Endodermal cell (in vitro differentiated cells): ENCODE results near the gene BCL2. TPM values are rescaled to one million over a fixed set of nuclear protein-coding genes. Genes with fewer than 3 reads are reported as not detected.

Source experiments
- DNase-seq: peaks from one replicate; pipeline ENCODE4 v3.0.0-alpha.2; 2017
- H3K27ac ChIP-seq: 2 replicates; pipeline ENCODE4 v1.5.1; 2013; ENCODE audit warnings: mild to moderate bottlenecking, low read depth, low read length, moderate library complexity
- H3K27me3 ChIP-seq: 2 replicates; pipeline ENCODE4 v1.6.1; 2013; ENCODE audit warnings: mild to moderate bottlenecking, low read length, moderate library complexity; ENCODE audit not compliant: insufficient read depth, control insufficient read depth, poor library complexity, severe bottlenecking
- H3K36me3 ChIP-seq: 2 replicates; pipeline ENCODE4 v1.7.0; 2013; ENCODE audit warnings: mild to moderate bottlenecking, low read length, moderate library complexity; ENCODE audit not compliant: control insufficient read depth, insufficient read depth
- H3K4me1 ChIP-seq: one replicate; pipeline ENCODE4 v1.7.0; 2013; ENCODE audit warnings: low read length; ENCODE audit not compliant: control insufficient read depth, insufficient read depth
- H3K4me3 ChIP-seq: 2 replicates; pipeline ENCODE4 v1.5.1; 2013; ENCODE audit warnings: mild to moderate bottlenecking, low read length, moderate library complexity
- H3K9ac ChIP-seq: 2 replicates; pipeline ENCODE4 v1.6.1; 2013; ENCODE audit warnings: mild to moderate bottlenecking, low read length, moderate library complexity; ENCODE audit not compliant: poor library complexity, severe bottlenecking; ENCODE audit errors: extremely low read depth
- H3K9me3 ChIP-seq: 2 replicates; pipeline ENCODE4 v1.6.1; 2013; ENCODE audit warnings: mild to moderate bottlenecking, low read length, moderate library complexity; ENCODE audit not compliant: control insufficient read depth
- H3K27ac Mint-ChIP-seq: 2 replicates; pipeline ENCODE4 v1.8.0; 2020; ENCODE audit warnings: mixed read lengths
- H3K27me3 Mint-ChIP-seq: 2 replicates; pipeline ENCODE4 v1.8.0; 2021; ENCODE audit warnings: mild to moderate bottlenecking, mixed read lengths; ENCODE audit not compliant: insufficient read depth
- H3K36me3 Mint-ChIP-seq: 2 replicates; pipeline ENCODE4 v1.8.0; 2020; ENCODE audit warnings: low read depth, mixed read lengths
- H3K4me1 Mint-ChIP-seq: 2 replicates; pipeline ENCODE4 v1.8.0; 2020; ENCODE audit warnings: mixed read lengths
- H3K4me3 Mint-ChIP-seq: 2 replicates; pipeline ENCODE4 v1.8.0; 2020; ENCODE audit warnings: mild to moderate bottlenecking, moderate library complexity, mixed read lengths
- H3K9me3 Mint-ChIP-seq: 2 replicates; pipeline ENCODE4 v1.8.0; 2020; ENCODE audit warnings: mild to moderate bottlenecking, mixed read lengths
- CTCF ChIP-seq: fragments of 200-600 bp; sonication (generic); conservative IDR thresholded peaks from 2 replicates; pipeline ENCODE4 v1.5.0; 2021; ENCODE audit warnings: antibody characterized with exemption, mild to moderate bottlenecking
- WGBS, 2 experiments: methylation state at CpG; one replicate each; pipeline versions ENCODE4 v1.1.5 to v1.1.7; 2013; ENCODE audit warnings: missing lambda C conversion rate in 2 of 2, mixed read lengths in 1 of 2; ENCODE audit not compliant: insufficient coverage in 1 of 2, insufficient read length in 1 of 2; 5-methylcytosine and 5-hydroxymethylcytosine counted together
- total RNA-seq, 2 donors: library from RNA; stranded (reverse); fragmentation: NEBNext Ultra II Directional in 1 of 2; extraction: Animal tissue kit (Norgen Biotek cat#: 25700) in 1 of 2; gene quantifications; 2 replicates in 1 of 2; 3 replicates in 1 of 2; pipeline ENCODE4 v1.2.1, GENCODE V29; 2021

Gene BCL2
- total RNA-seq, 2 donors from 2014 or later, result 1.4 to 2.3 TPM

- DNase-seq, result no peak
- Mint-ChIP-seq H3K4me1 (peaks cover 7% of the 10 kb centered on the region), H3K27me3 (no peaks in the 10 kb centered on the region), H3K4me3 (no peak overlapping the region), H3K36me3 (no peaks in the 10 kb centered on the region), H3K27ac (no peak overlapping the region), H3K9me3 (peaks cover 2% of the 10 kb centered on the region)
- Histone ChIP-seq H3K4me3 (no peak overlapping the region), H3K9ac (no peak overlapping the region), H3K36me3 (no peaks in the 10 kb centered on the region), H3K4me1 (peaks cover 9% of the 10 kb centered on the region), H3K27ac (no peak overlapping the region), H3K27me3 (no peaks in the 10 kb centered on the region), H3K9me3 (no peaks in the 10 kb centered on the region)
- WGBS, 2 experiments, result 79 to 92% methylated on average over 1 to 2 of the region's 2 CpGs
- no peak for TF ChIP-seq CTCF
Measured at GRCh38 chr18:63083555-63083954, 236.0 kb downstream of the BCL2 start.

GRCh38 chr18:63083020-63083531, 236.5 kb downstream of the BCL2 start:
- H3K4me3 Mint-ChIP-seq, result no peak overlapping the region
- 91 to 95% methylated on average over 8 of the region's 8 CpGs for WGBS, 2 experiments
- no peak for DNase-seq

GRCh38 chr18:63082366-63083019, 237.1 kb downstream of the BCL2 start:
- no peak for DNase-seq
- Histone ChIP-seq H3K9me3 (no peaks in the 10 kb centered on the region), H3K4me3 (no peak overlapping the region), H3K9ac (no peak overlapping the region), H3K36me3 (no peaks in the 10 kb centered on the region), H3K4me1 (peaks cover 2% of the 10 kb centered on the region), H3K27ac (no peak overlapping the region), H3K27me3 (no peaks in the 10 kb centered on the region)
- H3K9me3 Mint-ChIP-seq, result peaks cover 2% of the 10 kb centered on the region
- TF ChIP-seq CTCF, result no peak
- no peak overlapping the region for H3K27ac Mint-ChIP-seq
- H3K36me3 Mint-ChIP-seq, result no peaks in the 10 kb centered on the region
- H3K4me1 Mint-ChIP-seq, result no peaks in the 10 kb centered on the region
- no peaks in the 10 kb centered on the region for H3K27me3 Mint-ChIP-seq
- 87 to 88% methylated on average over 3 to 6 of the region's 7 CpGs for WGBS, 2 experiments
- H3K4me3 Mint-ChIP-seq, result no peak overlapping the region

More at GRCh38 chr18:63083020-63083531, 236.5 kb downstream of the BCL2 start:
- TF ChIP-seq CTCF, result no peak
- no peaks in the 10 kb centered on the region for H3K27me3 Mint-ChIP-seq
- H3K4me3 ChIP-seq, result no peak overlapping the region
- no peaks in the 10 kb centered on the region for H3K36me3 ChIP-seq
- no peak overlapping the region for H3K9ac ChIP-seq
- no peak overlapping the region for H3K27ac ChIP-seq
- peaks cover 2% of the 10 kb centered on the region for H3K4me1 Mint-ChIP-seq
- no peaks in the 10 kb centered on the region for H3K36me3 Mint-ChIP-seq
- peaks cover 2% of the 10 kb centered on the region for H3K9me3 Mint-ChIP-seq
- H3K4me1 ChIP-seq, result peaks cover 6% of the 10 kb centered on the region
- no peak overlapping the region for H3K27ac Mint-ChIP-seq
- no peaks in the 10 kb centered on the region for H3K9me3 ChIP-seq
- H3K27me3 ChIP-seq, result no peaks in the 10 kb centered on the region
